ENCODE results near the gene BPIFB2.
"Not testable (repeated sequence)": the region's sequence is repeated elsewhere in the genome, so short reads cannot be mapped to it uniquely, and the experiment has no call there.

BPIFB2 gene

DNA sequence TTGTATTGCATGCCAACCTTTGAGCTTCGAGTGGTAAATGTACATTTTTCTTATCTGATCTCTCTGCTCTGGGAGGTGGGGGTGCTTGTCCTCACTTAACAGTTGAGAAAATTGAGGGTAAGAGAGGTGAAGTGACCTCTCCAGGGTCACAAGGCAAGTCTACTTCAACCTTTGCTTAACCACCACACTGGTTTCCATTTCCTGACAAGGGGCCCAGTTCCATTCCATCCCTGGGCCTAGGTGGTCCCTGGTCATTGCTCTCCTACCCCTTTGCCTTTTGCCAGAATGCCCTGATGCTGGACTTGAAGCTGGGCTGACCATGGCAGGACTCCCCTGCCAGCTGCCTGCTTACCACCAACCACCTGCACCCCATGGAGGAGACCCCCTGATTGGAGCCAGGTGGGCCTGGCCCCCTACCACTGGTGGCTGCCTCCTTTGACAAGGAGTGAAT lies 36.3 kb downstream of the BPIFB2 start:
- CTCF ChIA-PET: interaction anchor here (0.7 to 1.2 kb wide), 2 partner anchors 9 to 24 kb away, joined by 3 to 4 read pairs; no protein-coding TSS in a partner anchor
- no peak for DNase-seq (ENCODE audit: low spot score)
- H3K27ac ChIP-seq: no peak overlapping the region
- POLR2A ChIA-PET (ENCODE audit: low non-redundant PET): no interaction called here
- TF ChIP-seq, protein P1, sequence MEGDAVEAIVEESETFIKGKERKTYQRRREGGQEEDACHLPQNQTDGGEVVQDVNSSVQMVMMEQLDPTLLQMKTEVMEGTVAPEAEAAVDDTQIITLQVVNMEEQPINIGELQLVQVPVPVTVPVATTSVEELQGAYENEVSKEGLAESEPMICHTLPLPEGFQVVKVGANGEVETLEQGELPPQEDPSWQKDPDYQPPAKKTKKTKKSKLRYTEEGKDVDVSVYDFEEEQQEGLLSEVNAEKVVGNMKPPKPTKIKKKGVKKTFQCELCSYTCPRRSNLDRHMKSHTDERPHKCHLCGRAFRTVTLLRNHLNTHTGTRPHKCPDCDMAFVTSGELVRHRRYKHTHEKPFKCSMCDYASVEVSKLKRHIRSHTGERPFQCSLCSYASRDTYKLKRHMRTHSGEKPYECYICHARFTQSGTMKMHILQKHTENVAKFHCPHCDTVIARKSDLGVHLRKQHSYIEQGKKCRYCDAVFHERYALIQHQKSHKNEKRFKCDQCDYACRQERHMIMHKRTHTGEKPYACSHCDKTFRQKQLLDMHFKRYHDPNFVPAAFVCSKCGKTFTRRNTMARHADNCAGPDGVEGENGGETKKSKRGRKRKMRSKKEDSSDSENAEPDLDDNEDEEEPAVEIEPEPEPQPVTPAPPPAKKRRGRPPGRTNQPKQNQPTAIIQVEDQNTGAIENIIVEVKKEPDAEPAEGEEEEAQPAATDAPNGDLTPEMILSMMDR (conservative IDR thresholded peaks at IDR 0.05; ENCODE audit: low read depth): no peak

DNA sequence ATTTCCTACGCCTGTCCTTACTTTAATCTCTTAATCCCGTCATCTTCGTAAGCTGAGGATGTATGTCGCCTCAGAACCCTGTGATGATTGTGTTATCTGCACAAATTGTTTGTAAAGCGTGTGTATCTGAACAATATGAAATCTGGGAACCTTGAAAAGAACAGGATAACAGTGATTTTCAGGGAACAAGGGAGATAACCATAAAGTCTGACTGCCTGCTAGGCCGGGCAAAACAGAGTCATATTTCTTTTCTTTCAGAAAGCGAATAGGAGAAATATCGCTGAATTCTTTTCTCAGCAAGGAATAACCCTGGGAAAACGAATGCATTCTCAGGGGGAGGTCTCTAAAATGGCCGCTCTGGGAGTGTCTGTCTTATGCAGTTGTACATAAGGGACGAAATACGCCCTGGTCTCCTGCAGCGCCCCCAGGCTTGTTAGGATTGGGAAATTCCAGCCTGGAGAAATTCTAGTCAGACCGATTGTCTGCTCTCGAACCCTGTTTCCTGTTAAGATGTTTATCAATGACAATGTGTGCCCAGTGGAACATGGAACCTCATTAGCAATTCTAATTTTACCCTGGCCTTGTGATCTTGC lies 37.7 kb downstream of the BPIFB2 start:
- H3K27ac ChIP-seq; CTCF ChIA-PET; POLR2A ChIA-PET (ENCODE audit: low non-redundant PET); DNase-seq (ENCODE audit: low spot score): not testable (repeated sequence)

DNA sequence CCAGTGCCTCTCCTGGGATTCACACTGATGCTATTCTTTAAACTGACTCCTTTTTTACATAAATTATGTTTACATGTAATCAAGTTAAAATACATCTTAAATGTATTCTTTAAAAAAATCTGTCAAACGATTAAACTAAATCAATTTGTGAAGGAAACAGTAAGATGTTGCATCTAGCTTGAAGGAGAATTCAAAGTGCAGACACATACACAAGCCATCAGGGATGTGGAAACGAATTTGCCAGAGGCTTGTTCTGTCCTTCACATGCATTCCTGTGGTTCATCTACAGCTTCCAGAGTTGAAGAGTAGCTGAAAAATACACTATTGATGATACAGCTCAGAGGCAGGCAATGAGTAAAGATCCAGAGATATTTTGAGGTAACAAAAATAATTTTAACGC lies 38.9 kb downstream of the BPIFB2 start:
- CTCF ChIA-PET: interaction anchor here (0.5 to 0.7 kb wide), 2 partner anchors 144 to 448 kb away, joined by 3 read pairs; no protein-coding TSS in a partner anchor
- no peak for DNase-seq (ENCODE audit: low spot score)

DNA sequence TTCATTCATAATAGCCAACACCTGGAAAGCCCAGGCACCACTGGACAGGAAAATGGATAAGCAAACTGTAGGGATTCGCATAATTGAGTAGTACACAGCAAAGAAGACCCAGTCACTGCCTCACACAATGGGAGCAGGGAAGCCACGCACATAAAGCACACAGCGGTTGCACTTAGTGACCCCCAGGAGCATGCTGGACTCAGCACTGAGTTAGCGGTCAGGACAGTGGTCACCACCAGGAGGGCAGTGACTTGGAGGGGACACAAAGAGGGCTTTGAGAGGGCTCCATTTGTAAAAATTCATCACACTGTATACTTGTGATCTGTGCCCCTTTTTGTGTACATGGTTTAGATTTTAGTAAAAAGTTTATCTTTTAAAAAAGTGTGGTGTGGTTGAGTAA lies 43.8 kb downstream of the BPIFB2 start:
- DNase-seq (ENCODE audit: low spot score): no peak
- POLR2A ChIA-PET (ENCODE audit: low non-redundant PET): no interaction called here
- H3K27ac ChIP-seq: no peak overlapping the region
- TF ChIP-seq, protein P1 (conservative IDR thresholded peaks at IDR 0.05; ENCODE audit: low read depth): no peak
- CTCF ChIA-PET: interaction anchor here (0.6 kb wide), 1 partner anchor 49 kb away, joined by 3 read pairs; no protein-coding TSS in a partner anchor

More for the DNA sequence above, 38.9 kb downstream of the BPIFB2 start:
- TF ChIP-seq, protein P1 (conservative IDR thresholded peaks at IDR 0.05; ENCODE audit: low read depth): no peak
- POLR2A ChIA-PET (ENCODE audit: low non-redundant PET): no interaction called here
- H3K27ac ChIP-seq: no peak overlapping the region

DNA sequence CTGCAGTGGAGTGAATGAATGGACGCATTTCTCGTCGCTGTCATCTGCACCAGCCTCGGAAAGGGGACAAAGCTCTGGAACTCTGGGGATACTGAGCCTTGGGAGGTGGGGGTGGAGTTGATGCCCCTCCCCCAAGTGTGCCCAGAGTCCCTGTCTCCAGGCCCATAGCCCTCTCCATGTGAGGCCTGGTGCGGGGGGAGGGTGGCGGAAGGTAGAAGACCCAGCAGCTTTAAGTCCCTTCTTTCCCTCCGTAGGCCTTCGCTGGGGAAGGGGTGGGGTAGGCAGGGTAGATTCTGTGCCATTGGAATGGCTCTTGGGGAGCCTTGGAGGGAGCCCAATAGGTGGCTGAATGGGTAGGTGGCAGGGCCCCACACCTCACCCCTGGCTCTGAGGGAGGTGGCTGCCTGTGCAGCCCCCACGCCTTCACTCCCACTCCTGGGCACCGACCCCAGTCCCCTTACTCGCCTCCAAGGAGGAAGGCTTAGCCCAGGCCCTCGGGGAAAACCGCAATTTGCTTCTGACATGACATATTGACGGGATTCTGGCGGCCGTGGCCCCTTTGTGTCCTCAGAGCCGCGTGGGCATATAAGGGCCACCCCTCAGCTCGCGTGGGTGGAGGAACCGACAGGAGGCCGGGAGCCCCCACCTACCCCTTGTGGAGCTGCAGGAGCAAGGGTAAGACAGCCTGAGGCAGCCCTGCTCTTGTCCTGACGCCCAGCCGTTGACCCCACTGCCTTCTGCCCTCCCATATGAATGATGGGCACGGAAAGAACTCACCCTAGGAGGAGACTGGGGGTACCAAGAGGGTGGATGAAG lies 46.0 kb downstream of the BPIFB2 start, which contains the start of gene BPIFB3:
Gene BPIFB3, plus strand, starts transcription at position 613 of the 816 bp plus-strand sequence. CDS start 1,533 bp downstream, outside the sequence.
- TF ChIP-seq, protein P1 (conservative IDR thresholded peaks at IDR 0.05; ENCODE audit: low read depth): no peak
- ChIA-PET POLR2A (ENCODE audit: low non-redundant PET) (no interaction called here), CTCF (interaction anchor here (0.7 kb wide), 1 partner anchor 123 kb away, joined by 3 read pairs; no protein-coding TSS in a partner anchor)
- H3K27ac ChIP-seq: no peak within 1 kb of the TSS
- DNase-seq (ENCODE audit: low spot score): no peak

DNA sequence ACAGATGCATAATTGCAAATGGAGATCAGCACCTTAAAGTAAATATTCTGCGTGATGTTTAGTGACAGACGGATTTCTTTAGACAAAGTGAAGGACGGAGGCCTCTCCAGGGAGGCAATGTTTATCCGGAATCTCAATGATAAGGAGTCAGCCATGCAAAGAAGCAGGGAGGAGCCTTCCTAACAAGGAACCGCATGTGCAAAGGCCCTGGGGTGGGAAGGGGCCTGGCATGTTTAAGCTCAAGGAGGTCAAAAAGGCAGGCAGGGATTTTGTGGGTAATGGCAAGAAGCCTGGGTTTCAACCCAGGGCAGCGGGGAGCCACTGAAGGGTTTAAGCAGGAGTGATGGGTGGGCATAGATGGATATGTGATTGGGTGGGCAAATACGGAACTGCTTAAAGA lies 46.9 kb downstream of the BPIFB2 start:
- H3K27ac ChIP-seq: no peak overlapping the region
- TF ChIP-seq, protein P1 (conservative IDR thresholded peaks at IDR 0.05; ENCODE audit: low read depth): no peak
- ChIA-PET CTCF (interaction anchor here (0.9 to 1.1 kb wide), 2 partner anchors 17 to 822 kb away, joined by 3 read pairs; no protein-coding TSS in a partner anchor), POLR2A (ENCODE audit: low non-redundant PET) (no interaction called here)
- no peak for DNase-seq (ENCODE audit: low spot score)

Data from RWPE1 (cell line).